GM18861 (cell line): Measurements from ENCODE around the gene CIB2.

Source experiments
- ATAC-seq: cut with Tn5 transposase; IDR thresholded peaks from one replicate; pipeline ENCODE4 v1.9.1; 2021; ENCODE audit not compliant: unreplicated experiment

Gene CIB2

DNA sequence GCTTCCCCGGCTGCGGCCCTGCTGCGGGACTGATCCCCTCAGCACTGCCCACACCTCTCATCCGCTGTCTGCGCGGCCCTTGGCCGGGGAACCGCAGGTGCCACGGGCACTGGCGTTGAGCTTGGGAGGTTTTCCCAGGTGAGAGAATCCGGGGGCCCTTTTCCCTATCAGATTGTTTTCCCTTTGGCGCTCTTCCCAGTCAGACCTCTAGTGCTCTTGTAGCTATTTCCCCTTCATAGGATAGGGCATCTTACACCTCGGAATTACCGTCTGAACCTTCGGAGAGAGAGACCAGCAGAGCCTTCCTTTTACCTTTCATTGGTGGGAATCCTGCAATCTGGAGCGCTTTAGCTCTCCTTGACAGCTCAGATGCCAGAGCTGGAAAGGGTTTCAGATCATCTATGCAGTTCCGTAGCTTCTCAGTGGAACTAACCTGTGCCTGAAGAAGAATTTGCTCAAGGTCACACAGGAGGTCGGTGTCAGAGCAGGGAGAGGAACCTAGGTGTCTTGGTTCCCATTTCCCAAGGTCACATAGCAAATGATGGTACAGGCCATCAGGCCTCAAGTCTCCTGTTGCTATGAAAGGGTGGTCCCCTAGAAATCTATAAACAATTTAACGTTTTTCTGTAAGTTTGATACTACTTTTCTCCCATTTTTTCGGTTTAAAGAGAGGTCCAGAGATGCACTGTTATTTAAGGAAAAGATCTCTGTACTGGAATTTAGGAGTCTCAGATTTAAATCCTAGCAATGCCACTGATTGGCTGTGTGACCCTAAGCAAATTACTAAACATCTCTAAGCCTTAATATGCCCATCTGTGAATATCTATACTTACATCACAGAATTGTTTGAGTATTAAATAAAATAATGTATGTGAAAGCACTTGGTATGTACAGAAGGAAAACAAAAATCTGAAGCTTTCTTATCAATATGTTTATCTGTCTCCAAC lies 18.8 kb upstream of the CIB2 start:
- ATAC-seq, result no peak

DNA sequence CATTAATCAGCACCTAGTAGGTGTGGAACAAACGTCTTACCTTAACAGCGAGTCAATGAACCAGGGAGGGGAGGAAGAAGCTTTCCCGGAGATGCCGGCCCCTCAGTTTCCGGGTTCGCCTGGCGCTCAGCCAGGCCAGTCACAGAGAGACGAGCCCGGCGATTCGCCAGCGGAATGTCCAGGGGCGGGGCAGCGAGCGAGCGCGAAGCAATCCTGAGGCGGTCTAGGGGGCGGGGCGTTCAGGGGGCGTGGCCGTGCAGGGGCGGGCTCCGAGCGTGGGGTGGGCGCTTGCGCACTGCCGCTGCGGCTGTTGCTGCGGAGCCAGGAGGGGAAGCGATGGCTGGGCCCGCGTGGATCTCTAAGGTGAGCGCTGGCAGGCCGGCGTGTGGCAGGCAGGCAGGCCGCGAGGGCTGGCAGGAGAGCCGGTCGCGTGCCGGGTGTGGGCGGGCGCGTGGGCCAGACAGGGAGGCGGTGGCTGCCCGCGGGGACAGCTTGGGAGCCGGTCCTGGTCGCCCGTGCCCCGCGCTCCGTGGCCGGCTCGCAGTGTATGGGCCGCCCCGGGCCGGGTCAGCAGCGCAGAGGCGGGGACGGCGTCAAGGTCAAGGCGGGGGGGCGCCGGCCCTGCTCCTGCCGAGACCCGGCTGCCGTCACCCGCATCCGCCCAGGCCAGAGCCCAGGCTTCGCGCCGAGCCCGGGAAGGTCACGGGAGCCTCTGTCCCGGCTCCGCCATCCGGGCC lies 18.0 kb upstream of the CIB2 start, which contains the start of gene IDH3A:
Gene IDH3A, plus strand, starts transcription at position 295 of the 737 bp plus-strand sequence. Its CDS starts 42 bp downstream, at position 337.
- ATAC-seq, result peak; percentile 65

- no peak for ATAC-seq
Measured at GRCh38 chr15:78148392-78149067, 17.3 kb upstream of the CIB2 start.

GRCh38 chr15:78147566-78147965 lies 16.3 kb upstream of the CIB2 start:
- ATAC-seq, result no peak

DNA sequence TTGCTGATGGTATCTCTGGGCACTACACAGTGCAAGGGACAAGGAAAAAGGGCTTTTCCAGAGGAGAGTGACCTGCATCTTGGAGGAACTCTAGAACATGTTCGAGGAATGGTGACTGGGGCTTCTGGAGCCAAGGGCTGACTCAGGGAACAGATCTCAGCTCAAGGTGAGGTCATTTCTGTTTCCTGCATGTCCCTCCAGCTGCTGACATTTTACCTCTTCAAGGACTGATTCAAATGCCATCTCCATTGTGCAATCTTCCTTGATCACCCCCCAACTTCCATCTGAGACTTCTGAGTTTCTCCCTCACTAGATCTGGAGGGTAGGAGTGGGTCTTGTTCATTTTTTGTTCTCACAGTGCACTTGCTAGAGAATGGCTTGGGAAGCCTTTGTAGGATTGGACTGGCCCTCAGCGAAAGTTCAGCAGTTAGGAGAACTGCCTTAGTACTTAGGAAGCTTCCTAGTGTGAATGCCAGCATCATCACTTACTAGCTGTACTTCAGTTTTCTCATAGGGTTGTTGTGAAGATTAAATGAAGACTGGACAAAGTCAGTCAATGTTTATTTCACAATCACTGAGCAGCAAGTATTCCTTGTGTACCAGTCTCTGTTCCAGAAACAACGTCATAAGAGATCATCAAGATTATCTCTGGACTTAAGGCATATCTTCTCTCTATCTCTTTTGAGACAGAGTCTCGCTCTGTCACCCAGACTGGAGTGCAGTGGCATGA lies 15.3 kb upstream of the CIB2 start:
- no peak for ATAC-seq

DNA sequence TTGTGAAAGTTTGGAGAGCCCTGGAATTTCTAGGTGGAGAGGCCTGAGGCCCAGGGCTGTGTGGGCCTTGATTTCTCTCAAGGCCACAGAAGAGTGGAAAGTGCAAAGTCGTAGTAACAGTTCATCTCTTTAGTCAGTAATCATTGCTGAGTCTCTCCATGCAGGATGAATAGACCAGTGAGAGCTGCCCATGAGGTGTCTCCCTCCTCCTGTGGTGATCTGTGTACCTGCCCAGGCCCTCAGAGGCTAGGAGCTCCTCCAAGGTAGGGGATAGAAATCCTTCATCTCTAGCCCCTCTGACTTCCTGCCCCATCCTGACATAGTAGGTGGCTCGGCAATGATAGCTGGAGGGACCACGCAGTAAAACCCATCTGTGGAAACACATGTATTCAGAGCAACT lies 11.1 kb upstream of the CIB2 start:
- ATAC-seq, result no peak

DNA sequence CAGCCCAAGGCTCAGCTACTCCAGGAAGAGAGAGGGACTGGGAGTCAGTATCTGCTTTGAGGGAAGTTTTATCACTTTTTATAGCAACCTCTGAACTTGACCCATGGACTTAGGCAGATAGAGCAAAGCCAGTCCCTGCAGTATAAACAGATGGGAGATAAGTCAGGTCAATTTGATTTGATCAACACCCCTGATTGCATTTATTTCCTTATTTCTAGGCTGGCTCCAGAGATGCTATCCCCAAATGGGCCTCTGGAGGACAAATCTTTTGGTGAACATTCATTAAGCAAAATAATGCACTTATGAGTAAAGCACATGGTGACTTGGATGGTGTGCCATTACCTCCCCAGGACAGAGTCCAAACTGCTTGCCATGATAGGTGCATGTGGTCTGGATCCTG lies 9.0 kb upstream of the CIB2 start:
- no peak for ATAC-seq

- ATAC-seq, result no peak
Measured at GRCh38 chr15:78139578-78139977, 8.3 kb upstream of the CIB2 start.

- ATAC-seq, result no peak
Measured at GRCh38 chr15:78133801-78134200, 2.6 kb upstream of the CIB2 start.

DNA sequence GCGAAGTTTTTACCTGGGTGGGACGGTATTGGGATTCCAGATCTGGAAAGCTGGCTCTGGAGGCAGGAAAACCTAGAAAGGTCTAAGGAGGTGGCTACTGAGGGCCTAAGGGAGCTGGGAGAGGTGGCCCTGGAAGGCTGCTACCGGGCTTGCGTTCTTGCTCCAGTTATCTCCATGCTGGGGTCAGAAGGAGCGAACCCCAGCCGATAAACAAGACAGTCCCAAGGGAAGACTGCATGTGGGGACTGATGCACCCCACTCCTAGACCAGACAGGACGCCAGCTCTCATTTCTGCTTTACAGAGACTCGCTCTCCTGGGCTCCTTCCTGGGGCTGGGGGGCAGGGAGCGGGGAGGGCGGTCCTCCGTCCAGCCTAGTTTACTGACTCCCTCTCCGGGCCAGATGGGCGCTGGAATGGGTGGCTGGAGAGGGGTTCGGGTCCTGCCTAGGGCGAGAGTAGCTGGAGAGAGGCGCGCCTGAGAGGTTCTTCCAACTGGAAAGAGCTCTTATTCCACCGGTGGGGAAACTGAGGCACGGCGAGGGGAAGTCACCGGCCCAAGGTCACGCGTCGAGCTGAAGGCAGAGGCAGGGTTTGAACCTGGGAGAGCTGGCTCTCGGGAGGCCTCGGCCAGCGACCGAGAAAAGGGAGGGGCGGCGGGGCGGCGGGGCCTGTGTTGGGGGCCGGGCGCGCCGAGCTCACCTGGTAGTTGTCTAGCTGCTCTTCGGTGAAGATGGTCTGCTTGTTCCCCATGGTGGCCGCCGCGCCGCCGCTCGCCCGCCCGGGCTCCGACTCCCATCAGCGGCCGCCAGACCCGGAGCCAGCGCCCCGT lies 565 bp downstream of the CIB2 start:
- peak; percentile 37 for ATAC-seq

DNA sequence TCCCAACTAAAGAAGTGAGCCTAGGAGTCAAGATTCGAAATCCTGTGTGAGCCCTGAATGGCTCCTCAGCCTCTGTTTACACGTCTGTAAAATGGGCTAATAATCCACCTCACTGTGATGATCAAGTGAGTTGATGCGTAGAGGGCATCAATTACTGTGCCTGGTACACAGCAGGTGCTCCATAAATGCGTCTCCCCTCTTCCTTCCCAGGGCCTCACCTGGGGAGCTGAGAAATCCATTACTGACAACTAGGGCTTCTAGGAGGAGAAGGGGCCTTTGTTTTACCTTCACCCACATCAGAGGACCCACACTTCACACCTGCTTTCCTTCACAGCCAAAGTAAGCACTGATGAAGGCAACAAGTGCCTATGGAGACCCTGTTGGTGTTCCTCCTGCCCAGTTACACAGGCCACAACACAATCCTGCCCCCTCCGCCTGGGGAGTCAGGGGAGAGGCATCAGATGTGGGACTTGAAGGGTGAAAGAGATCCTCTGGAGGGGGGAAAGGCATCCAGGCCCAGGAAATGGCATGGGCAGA lies 1.4 kb downstream of the CIB2 start:
- no peak for ATAC-seq

GRCh38 chr15:78129077-78129750 lies 2.0 kb downstream of the CIB2 start:
- no peak for ATAC-seq

DNA sequence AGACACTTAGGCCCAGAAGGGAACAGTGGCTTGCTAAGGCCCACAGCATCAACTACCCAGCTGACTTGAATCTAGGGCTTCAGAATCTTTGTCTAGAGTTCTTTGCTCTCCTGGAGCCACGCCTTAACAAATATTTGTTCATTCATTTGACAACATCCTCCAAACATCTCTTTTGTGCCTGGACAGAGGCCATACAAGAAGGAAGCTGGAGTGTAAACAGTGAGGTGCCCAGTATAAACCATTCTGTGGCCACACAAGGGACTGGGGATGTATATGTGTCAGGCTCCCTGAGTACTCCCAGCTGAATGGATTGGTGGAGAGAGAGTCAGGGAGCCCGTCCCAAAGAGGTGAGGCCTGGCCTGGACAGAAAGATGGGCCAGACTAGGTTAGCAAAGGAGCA lies 3.4 kb downstream of the CIB2 start:
- ATAC-seq, result no peak

GRCh38 chr15:78125267-78125666 lies 6.0 kb downstream of the CIB2 start:
- ATAC-seq, result no peak

DNA sequence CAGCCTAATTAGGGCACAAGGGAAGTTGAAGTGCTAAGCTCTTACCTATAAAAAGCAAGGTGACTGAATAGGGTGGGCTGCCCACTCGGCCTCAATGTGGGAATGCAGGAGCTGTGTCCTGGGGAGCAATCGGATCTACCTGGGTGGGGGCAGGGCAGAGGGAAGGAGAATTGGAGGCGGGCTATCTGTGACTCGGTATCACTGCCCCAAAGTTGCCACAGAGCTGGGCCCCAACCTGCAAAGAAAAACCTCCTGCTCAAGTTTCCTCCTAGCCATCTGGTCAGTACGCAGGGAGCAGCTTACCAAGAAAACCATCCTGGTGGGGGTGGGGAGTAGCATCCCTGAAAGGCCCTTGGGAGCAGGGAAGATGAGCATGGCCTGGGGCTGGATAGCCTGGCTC lies 10.7 kb downstream of the CIB2 start:
- no peak for ATAC-seq

DNA sequence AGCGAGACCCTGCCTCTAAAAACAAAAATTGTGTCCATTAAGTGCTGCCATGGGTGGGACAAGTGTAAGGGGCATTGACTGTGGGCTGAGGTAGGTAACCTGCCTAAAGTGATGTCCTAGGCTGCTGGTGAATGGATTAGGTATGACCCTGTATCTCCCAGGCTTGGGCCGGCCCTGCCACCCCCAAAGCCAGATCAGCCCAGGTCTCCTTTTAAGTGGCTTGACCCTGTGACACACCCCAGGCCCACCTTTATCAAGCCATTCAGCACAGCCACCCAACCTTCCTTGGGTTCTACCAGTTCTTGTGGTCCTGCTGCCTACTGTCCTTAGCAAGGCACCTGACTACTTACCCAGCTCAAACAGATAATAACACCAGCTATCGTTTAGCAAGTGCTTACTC lies 18.7 kb downstream of the CIB2 start:
- ATAC-seq, result no peak

DNA sequence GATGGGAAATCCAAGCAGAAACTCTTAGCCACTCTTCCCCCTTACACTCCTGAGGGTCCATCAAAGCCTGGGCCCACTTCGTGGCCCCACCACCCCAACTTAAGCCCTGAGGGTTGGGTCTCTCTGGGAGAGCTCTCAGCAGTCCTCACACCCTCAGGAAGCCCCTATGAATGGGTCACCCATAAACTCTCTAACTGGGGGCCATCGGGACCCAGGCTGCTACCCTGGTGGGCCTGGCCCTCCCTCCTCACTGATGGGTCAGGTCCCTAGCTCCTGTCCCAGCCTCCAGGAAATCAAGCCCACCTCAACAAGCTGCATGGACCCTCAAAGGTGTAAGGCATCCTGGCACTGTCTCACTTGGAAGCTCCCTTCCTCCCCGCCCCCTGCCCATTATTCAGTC lies 19.5 kb downstream of the CIB2 start:
- ATAC-seq, result no peak

DNA sequence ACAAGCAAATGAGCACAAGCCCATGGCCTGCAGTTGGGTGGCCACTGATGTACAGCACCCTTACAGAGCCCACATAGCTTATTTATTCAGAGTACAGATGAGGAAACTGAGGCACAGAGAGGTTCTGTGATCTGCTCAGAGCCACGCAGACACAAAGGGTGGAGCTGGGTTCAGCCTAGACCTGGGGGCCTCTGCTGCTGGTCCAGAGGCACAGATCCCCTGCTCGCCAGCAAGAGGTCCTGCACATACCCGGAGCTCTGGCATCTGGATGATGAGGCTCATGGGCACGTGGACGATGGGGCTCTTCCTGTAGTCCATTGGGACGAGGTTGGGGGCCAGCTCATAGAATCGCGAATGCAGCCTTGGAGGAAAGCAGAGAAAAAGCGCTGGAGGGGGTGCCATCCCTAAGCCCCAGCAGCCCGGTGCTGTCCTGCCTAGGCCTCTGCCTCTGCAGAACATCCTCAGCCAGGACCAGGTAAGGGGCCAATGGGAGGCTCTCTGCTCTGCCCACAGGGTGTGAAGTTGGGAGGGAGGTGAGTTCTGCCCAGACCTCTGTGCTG lies 20.2 kb downstream of the CIB2 start:
- no peak for ATAC-seq

GRCh38 chr15:78110096-78110495 lies 21.1 kb downstream of the CIB2 start:
- no peak for ATAC-seq
